Middle frontal gyrus (tissue), 1 donor: ENCODE data around the gene NECAB3.
"Not testable (repeated sequence)": the region's sequence is repeated elsewhere in the genome, so short reads cannot be mapped to it uniquely, and the experiment has no call there.

ENCODE experiments used
- DNase-seq: peaks from one replicate; pipeline ENCODE4 v3.0.0-alpha.2; 2015; ENCODE audit warnings: low spot score; ENCODE audit errors: extremely low spot score

NECAB3 gene, protein sequence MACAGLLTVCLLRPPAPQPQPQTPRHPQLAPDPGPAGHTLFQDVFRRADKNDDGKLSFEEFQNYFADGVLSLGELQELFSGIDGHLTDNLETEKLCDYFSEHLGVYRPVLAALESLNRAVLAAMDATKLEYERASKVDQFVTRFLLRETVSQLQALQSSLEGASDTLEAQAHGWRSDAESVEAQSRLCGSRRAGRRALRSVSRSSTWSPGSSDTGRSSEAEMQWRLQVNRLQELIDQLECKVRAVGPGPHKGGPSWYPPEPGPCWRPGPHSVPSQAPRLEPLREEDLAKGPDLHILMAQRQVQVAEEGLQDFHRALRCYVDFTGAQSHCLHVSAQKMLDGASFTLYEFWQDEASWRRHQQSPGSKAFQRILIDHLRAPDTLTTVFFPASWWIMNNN

DNA sequence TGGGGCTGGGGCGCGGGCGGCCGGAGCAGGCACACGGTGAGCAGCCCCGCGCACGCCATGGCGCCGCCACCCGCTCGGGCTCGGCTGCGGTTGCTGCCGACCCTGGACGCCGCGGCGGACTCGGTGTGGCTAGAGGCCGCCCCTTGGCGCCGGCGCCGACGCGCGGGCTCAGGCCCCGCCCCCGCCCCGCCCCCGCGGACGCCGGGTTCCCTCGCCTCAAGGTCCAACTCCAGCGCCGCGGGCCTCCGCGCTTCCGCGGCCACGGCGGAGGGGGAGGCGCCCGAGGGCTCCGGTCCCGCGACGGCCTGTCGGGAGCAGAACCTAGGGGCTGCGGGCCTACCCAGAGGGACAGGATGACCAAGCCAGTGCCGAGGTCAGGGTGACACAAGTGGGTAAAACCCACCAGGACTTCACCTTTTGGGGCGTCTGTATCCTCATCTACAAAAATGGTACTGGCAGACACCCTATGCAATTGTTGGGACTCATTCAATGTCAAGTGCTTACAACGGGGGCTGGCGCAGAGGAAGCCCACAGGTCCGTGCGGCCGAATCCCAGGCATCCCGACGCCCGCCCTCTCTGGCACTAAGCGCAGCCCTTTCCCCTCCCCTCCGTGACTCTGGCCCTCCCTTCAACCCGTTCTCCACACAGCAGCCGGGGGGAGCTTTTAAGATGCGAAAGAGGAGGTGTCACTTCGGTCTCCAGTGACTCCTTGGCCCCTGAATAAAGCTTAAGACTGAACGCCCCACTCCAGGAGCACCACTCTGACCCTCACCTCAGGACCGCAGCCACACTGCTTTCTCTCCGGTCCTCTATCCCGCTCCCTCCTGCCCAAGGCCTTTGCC is at the start of gene NECAB3:
Gene NECAB3, minus strand, starts transcription at position 135 of the 842 bp plus-strand sequence. Its CDS starts 76 bp downstream, at position 59.
- peak; percentile 67 for DNase-seq

DNA sequence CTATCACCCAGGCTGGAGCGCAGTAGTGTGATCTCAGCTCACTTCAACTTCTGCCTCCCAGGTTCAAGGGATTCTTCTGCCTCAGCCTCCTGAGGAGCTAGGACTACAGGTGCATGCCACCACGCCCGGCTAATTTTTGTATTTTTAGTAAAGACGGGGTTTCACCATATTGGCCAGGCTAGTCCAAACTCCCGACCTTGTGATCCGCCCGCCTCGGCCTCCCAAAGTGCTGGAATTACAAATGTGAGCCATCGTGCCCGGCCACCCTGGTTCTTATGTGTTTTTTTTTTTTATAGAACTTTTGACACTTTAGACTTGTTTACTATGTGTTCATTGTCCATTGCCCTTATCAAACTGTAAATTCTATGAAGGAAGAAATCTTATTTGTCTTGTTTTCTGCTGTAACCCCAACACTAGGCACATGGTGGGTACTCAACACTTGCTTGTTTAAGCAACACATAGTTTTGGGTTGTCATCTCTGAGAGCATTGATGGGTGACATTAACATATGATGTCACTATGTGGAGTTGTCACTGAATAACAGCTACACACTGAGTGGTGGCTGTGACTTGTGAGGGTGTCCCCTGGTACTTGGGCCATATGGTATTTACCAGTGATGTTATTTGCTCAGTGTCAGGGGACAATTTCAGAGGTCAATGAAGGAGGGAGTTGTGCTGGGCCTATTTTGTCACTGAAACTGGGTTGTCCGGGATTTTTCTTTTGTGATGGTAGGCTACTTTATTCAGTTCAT is 47.3 kb upstream of the NECAB3 start:
- no peak for DNase-seq

DNA sequence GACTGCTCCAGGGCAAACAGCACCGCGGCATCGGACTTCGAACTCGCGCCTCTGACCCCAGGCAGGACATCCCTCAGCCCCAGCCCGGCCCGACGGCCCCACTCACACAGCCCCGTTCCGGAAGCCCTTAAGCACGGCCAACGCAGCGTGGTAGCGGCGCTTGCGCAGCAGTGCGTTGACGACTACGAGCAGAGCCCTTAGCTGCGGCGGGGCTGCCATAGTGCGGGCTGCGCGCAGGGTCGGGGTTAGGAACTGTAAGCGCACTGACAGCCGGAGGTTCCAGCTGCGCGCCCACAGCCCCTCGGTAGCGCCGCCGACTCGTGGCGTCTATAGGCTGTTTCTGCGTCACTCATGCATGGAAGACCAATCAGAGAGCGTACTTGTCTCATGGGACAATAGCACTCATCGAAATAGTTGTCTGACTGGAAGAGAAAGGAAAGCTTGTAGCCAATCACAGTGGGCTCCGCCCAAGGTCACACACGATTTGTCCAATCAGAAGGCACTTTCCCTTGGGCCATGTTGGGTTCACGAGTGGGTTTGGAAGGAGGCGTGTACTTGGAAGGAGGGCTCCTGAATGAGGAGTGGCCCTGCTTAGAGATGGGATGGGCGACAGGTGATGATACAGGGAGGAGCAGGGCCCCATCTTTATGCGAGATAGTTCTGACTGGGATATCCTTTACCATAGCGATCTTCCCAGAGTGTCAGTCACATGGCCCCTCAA is 45.9 kb upstream of the NECAB3 start, which contains the start of gene PXMP4:
Gene PXMP4, minus strand, starts transcription at position 322 of the 721 bp plus-strand sequence. Its CDS starts 103 bp downstream, at position 219.
- peak; percentile 97 for DNase-seq

DNA sequence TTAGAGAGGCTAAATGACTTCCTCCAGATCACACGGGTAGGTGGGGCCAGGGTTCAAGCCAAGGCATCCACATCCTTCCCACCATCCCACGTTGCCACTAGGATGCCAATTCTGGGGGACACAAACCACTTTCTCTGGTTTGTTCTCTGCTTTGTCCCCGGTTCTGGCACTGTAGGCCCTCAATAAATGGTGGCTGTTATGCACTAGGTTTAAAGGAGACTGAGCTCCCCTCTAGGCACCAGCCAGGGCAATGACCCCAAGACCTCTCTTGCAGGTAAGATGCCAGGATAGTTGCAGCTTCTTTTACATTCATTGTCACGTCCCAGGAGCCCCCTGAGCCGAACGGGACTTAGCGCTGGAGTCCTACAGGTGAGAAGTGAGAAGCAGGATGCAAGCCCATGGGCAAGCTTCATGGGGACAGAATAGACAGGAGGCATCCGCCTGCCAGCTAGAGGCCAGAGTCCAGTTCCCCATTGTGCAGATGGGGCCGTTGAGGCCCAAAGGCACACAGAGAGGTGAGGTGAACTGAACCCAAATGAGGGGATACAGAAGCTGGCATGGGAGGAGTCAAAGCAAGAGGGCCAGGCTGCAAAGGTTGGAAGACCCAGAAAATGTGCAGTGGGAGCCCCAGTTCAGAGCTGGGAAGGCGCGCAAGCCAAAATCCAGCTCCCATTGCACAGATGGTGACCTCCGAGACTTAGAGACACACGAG is 45.2 kb upstream of the NECAB3 start:
- no peak for DNase-seq

DNA sequence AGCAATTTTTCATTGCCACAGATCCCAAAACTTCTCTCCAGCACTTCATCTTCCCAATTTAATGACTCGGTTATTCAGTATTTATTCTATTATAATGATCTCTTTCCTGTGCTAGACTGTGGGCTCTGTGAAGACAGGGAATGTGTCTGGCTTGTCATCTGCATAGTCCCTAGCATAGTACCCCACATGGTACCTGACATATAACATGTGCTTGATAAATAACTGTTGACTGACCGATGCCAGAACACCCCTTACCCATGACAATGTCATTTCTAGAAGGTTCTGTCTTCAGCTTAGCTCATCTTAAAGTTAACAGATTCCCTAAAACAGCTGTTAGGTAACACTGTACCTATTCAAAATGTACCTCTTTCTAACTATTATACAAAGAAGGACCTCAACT is 42.3 kb upstream of the NECAB3 start:
- no peak for DNase-seq

DNA sequence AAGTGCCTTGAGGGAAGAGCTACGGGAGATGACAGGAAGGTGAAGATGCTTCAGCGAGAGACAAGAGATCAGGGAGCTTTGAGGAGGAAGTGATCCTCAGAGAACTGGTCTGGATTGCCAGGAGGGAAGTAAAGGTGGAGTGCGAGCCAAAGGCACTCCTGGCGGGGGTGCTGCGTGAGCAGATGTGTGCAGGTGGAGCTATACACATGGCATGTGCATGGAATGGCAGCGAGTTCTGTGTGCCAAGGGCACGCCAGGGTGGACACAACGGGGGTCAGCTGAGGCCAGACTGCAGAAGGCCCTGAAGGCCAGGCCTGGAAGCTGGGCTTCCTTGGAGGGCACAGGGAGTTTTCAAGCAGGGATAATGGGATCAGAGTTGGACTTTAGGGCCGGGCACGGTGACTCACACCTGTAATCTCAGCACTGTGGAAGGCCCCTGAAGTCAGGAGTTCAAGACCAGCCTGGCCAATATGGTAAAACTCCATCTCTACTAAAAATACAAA is 39.7 kb upstream of the NECAB3 start:
- DNase-seq = no peak

DNA sequence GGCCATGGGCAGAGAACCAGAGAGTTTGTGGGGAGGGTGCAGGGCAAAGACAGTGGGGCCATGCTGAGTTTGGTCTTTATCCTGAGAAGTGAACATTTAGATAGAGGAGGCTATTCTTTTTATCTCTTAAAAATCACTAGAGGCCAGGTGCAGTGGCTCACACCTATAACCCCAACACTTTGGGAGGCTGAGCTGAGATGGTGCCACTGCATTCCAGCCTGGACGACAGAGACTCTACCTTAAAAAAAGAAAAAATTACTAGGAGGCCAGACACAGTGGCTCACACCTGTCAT is 37.2 kb upstream of the NECAB3 start:
- no peak for DNase-seq

DNA sequence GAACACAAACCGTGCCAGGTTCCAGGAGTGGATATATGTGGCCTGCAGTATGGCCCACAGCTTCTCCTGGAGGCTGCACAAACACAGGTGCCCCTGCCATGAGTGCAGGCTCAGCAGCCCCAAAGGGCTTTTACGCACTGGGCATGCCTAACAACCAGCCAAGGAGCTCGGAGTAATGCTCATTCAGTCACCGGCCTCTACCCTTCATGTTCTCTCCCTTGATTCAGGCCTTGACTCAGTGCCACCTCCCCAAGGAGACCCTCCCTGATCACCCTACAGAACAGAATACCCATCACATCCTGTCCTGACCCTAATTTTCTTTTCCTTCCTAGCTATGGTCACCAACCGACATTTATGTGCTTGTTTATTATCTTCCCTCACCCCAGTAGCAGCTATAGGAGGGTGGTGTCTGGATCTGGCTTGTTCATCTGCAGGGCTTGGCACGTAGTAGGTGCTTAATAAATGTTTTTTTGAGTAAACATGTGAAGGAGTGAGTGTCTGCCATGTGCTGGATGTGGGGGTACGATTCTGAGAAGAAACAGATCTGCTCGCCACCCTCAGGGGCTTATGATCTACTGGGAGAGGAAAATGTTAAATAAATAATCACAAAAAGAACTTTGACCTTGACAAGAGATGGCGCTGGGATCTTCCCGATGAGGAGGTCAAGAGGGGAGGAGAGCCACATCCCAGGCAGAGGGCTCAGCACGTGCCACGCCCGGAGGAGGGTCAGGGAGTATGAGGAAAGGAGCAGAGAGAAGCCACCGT is 36.6 kb upstream of the NECAB3 start:
- no peak for DNase-seq

DNA sequence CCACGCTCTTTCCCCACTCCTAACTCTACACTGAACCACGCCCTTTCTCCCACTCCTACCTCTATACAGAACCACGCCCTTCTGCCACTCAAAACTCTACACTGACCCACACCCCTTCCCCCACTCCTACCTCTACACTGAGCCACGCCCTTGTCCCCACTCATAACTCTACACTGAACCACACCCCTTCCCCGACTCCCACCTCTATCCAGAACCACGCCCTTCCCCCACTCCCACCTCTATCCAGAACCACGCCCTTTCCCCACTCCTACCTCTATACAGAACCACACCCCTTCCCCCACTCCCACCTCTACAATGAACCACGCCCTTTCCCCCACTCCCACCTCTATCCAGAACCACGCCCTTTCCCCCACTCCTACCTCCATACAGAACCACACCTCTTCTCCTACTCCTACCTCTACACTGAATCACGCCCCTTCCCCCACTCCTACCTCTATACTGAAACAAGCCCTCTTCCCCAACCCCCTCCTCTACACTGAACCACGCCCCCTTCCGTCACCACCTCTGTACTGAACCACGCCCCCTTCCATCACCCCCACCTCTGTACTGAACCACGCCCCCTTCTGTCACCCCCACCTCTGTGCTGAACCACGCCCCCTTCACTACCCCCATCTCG is 35.8 kb upstream of the NECAB3 start:
- DNase-seq = no peak

DNA sequence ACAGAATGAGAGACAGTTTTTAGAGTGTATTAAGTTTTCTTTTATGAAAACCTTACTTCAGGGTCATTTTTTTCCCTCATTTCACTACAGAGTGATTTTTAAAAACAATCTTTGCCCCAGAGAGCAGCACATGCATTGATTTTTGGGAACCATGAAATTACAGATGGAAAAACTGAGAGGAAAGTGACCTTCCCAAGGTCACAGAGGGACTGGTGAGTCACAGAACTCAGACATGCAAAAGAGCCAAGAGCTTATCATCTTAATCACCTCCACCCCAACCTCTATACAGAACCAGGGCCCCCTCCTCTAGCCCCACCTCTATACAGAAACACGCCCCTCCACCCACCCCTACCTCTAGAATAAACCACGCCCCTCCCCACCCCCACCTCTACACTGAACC is 35.2 kb upstream of the NECAB3 start:
- no peak for DNase-seq

DNA sequence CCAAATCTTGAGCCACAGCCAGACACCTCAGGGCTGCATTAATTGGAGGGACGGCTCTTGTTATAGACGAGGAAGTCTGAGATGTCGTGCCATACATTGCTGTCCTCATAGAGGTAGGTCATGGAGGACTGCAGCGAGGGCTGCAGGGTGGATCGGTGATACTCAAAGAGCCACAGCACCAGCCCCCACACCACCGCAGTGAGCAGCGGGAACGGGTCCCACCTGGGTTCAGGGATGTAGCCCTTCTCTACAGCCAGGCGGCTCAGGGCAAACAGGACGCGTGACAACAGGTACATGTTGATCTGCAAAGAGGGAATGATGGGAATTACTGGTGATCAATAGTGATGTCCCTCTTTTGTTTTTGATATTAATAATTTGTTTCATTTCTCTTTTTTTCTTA is 33.4 kb upstream of the NECAB3 start:
- DNase-seq = no peak

DNA sequence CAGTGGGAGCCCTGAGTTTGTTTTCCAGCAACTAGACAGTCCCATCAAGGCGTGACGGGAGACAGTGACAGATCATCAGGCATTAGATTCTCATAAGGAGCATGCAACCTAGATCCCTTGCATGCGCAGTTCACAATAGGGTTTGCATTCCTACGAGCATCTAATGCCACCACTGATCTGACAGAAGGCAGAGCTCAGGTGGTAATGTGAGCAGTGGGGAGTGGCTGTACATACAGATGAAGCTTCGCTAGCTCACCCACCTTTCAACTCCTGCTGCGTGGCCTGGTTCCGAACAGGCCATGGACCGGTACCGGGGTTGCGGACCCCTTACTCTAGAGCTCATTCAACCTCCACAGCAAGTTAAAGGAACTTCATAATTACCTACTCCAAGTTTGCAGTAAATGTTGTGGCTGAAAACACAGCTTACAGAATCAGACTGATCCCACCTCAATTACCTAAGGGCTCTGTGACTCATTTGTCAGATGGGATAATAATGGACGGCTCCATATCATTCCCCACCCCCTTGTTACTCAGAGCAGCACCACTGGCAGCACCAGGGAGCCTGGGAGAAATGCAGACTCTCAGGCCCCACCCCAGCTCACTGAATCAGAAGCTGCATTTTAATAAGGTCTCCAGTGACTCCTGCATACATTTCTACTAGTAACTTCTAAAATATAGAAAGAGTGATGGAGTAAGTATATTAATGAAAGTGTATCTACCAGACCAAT is 30.1 kb upstream of the NECAB3 start:
- no peak for DNase-seq

DNA sequence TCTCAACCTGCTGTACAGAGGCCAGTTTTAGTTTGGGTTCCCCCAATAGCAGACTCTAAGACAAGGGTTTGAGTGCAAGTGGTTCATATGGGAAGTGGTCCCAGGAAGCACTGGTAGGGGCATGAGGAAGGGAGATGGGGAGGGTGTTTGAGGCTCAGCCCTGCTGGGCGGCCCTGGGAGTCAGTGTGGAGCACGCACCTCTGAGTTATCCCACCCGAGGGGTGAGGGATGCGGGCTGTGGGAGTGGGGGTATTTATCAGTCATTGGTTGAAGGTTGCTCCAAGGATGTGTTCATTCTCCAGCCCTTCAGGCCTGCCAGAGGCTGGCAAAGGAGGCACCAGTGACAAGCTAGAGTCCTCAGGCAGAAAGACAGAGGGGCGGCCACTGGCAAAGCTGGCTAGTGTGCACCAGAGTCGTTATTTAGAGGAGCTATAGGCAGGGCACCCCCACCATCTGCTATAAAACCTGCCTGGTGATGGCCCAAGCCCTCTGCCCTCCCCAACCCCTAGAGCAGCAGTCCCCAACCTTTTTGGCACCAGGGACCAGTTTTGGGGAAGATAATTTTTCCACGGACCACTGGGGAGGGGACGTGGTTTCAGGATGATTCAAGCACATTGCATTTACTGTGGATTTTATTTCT is 29.4 kb upstream of the NECAB3 start:
- DNase-seq = no peak

DNA sequence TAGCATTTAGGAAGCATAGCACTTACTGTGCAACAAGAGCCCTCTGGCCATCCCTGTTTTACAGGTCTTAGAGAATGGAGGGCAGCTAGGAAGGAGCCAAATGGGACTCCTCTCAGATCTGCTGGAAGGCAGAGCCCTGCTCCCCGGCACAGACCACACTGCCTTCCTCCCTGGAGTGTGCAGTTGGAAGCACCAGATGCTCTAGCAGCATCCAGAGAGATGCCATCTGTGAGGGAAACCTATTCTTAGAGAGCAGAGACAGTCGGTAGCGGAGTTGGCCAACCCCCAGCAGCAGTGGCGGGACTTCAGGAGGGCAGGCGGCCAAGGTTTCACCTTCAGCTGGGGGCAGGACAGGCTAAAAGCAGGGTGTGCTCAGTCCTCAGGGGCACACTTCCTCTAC is 28.6 kb upstream of the NECAB3 start:
- DNase-seq = peak; percentile 65

DNA sequence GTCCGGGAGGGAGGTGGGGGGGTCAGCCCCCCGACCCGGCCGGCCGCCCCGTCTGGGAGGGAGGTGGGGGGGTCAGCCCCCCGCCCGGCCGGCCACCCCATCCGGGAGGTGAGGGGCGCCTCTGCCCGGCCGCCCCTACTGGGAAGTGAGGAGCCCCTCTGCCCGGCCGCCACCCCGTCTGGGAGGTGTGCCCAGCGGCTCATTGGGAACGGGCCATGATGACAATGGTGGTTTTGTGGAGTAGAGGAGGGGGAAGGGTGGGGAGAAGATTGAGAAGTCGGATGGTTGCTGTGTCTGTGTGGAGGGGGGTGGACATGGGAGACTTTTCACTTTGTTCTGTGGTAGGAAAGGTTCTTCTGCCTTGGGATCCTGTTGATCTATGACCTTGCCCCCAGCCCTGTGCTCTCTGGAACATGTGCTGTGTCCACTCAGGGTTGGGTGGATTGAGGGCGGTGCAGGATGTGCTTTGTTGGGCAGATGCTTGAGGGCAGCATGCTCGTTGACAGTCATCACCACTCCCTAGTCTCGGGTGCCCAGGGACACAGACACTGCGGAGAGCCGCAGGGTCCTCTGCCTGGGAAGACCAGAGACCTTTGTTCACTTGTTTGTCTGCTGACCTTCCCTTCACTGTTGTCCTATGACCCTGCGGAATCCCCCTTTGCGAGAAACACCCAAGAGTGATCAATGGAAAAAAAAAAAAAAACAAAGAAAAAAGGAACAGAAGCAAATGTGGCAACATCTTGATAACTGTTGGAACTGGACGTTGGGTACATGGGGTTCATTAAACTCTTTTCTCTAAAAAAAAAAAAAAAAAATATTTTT is 27.6 kb upstream of the NECAB3 start:
- DNase-seq = no peak

DNA sequence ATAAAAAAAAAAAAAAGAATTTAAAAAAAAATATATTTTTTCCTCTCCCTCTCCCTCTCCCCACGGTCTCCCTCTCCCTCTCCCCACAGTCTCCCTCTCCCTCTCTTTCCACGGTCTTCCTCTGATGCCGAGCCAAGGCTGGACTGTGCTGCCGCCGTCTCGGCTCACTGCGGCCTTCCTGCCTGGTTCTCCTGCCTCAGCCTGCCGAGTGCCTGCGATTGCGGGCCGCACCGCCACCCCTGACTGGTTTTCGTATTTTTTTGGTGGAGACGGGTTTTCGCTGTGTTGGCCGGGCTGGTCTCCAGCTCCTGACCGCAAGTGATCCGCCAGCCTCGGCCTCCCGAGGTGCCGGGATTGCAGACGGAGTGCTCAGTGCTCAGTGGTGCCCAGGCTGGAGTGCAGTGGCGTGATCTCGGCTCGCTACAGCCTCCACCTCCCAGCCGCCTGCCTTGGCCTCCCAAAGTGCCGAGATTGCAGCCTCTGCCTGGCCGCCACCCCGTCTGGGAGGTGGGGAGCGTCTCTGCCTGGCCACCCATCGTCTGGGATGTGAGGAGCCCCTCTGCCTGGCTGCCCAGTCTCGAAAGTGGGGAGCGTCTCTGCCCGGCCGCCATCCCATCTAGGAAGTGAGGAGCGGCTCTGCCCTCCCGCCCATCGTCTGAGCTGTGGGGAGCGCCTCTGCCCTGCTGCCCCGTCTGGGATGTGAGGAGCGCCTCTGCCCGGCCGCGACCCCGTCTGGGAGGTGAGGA is 26.6 kb upstream of the NECAB3 start:
- DNase-seq = not testable (repeated sequence)
